NT2/D1 (cell line): Measurements from ENCODE around the gene RPS6KA5.
"Not testable (repeated sequence)": the region's sequence is repeated elsewhere in the genome, so short reads cannot be mapped to it uniquely, and the experiment has no call there.

Experiments used
- SUZ12 ChIP-seq: IDR thresholded peaks from 2 replicates; pipeline ENCODE4 v1.6.1; 2011; ENCODE audit not compliant: insufficient read length, insufficient read depth; ENCODE audit errors: extremely low read depth
- YY1 ChIP-seq: IDR thresholded peaks from 2 replicates; pipeline ENCODE4 v1.6.1; 2011; ENCODE audit not compliant: insufficient read length, insufficient read depth

- not testable (repeated sequence) for TF ChIP-seq YY1, SUZ12
Observed at GRCh38 chr14:91022622-91023028, 37.8 kb downstream of the RPS6KA5 start.
